Measurements from ENCODE around the gene MICAL3.
"Not testable (repeated sequence)": the region's sequence is repeated elsewhere in the genome, so short reads cannot be mapped to it uniquely, and the experiment has no call there.

Gene MICAL3

GRCh38 chr22:17878941-17879340 is 145.4 kb downstream of the MICAL3 start:
- no peak for DNase-seq

GRCh38 chr22:17878186-17878694 is 146.1 kb downstream of the MICAL3 start:
- no peak for DNase-seq

- not testable (repeated sequence) for DNase-seq
Observed at GRCh38 chr22:17876878-17877855, 147.2 kb downstream of the MICAL3 start.

GRCh38 chr22:17876306-17876831 is 148.0 kb downstream of the MICAL3 start:
- DNase-seq = no peak

DNA sequence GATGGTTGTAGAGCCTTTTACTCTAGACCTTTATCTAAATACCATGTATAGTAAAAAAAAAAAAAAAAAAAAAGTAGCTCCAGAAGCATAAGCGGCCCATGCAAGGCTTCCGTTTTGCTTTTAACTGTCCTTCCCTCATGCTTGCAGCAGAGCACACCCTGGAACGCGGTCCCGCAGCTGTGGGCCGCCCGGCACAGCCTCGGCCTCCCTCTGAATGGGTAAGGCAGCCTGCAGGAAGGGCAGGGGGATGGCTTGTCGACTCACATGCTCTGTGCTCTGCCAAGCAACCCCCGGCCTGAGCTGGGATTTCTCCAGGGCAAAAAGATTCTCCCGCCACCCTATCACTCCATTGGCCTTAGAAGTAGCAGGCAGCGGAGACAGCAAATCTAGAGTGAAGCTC is 148.7 kb downstream of the MICAL3 start:
- no peak for DNase-seq

DNA sequence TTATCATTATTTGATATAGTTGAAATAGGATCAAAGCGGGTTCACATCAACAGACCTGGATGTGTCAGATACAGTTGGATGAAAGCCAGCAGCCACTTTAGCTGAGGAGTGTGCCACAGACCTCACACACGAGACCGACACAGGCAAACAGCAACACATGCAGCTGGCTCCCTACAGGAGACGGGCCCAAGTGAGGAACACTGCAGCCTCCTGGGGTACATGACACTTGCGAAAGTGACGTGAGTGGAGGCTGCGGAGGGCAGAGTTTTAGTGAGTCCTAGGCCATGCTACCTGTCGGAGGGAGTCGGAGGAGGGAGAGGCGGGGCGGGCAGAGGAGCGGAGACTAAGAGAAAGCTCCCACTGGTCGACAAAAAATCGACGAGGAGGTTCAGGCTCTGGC is 149.2 kb downstream of the MICAL3 start:
- no peak for DNase-seq

DNA sequence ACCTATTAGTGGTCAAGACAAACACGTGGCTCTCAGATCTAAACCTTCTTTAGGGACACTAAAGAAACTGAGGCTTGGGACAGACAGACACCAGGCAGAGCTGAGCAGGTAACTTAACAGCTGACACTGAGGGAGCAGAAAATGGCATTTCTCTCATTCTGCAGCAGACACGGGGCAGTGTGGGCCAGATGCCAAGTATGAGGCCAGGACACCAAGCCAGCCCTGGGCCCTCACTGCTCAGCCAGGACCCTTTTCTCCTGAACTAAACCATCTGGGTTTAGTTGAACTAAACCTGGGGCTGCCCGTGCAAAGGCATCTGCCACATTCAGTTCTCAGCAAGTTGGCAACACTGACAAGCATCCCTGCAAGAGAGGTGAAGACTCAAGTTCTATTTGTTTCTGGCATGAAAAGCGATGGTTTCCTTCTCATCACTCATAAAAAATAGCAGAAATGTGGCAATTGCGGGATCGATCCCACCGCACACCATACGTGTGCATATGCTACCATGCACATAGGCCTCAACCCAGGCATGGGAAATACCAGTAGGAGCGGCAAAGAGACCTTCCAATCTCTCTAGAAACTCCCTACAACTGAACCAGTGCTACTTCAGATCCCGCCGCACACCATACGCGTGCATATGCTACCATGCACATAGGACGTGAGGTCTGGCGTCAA is 150.0 kb downstream of the MICAL3 start:
- DNase-seq = no peak

DNA sequence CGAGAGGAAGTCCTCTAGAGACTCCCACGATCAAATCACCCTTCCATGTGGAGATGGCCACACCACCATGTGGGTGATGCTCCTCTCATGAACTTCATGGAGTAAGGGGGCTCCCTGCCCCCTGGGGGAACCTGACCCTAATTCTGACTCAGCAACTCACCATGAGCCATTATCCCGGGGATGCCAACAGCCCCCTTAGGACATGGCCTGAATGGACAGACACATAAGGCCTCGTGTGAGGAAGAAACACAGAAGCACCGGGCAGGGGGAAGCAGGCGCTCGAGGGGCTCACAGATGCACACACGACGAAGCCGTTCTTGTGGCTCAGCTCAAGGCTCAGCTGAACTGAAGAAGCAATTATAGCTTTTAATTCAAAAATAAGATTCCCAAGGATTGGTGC is 150.6 kb downstream of the MICAL3 start:
- no peak for DNase-seq

DNA sequence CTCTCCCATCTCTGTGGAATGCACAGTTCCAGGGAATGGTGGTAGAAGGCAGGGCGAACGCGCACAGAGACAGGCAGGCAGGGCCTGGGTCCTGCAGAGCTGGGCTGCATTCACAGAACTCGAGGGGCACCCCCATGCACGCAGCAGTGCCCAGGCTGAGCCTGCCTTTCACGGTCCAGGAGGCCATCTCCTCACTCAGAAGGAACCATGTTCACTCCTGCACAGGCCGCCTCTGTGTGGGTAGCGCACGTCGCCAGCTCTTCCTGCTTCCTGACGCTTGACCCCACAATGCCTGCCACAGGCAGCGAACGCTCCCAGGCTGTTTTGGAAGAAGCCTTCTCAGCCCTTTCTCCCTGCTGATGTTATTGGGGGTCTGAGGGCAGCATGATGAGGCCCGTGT is 151.2 kb downstream of the MICAL3 start:
- DNase-seq = no peak

DNA sequence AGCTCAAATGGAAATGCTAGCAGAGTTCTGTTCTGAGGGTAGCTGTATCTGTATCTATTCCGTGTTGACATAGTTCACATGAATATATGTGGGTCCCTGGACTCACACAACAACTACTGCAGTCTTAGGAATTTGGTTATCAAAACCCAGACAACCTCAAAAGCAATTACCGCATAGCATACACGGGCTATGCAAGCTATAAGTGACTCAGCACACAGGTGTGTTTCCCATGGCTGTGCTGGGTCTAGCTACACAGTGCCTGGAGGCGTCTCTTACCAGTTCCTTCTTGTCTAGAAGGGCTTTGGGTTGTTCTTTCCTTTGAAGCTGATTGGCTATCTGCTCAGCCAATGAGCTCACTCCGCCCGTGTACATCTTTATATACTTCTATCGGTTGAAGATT is 151.9 kb downstream of the MICAL3 start:
- DNase-seq = no peak

- no peak for DNase-seq
Observed at GRCh38 chr22:17871726-17872458, 152.5 kb downstream of the MICAL3 start.

- no peak for DNase-seq
Observed at GRCh38 chr22:17870407-17870806, 154.0 kb downstream of the MICAL3 start.

GRCh38 chr22:17869285-17870096 is 154.9 kb downstream of the MICAL3 start:
- no peak for DNase-seq

DNA sequence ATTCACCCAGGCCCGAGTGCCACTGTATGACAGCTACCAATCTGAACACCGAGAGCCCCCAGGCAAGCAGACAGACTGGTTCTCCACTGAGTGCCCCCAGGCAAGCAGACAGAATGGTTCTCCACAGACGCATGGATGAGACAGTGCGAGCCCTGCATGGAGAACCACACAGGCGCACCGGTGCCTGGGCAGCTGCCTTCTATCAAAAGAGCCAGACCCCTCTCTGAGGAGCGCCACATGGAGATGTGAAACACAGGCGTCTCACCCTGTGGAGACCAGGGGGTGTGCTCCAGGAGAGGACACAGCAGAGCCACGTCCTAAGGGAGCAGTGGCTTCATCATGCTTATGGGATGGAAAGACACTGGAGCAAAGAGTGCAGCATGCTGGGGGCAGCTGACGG is 155.6 kb downstream of the MICAL3 start:
- DNase-seq = no peak

DNA sequence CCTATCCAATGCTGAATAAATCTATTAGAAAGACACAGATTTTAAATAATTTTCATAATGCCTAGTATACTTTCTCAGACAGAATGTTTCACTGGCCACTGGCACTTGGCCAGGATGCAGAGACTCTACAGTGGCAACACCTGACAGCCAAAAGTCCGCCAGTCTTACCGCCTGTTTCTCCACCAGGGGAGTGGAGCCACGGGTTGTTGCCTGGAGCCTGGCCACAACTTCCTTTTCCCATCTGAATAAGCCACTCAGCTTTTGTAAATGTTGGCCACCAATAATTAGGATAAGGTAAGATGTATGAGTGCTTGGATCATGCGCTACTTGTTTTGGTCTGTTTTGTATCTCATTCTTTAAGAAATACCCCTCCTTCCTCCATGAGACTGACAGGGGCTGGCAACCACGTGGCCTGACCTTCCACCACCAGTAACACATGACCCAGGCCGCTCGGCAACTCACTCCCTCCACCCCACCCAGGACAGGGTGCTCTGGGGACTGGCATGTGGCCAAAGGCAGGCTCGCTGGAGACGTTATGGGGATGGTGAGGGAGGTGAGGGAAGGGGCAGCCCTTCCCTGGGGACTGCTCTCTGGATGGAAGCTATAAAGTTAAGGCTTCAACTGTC is 157.1 kb downstream of the MICAL3 start:
- DNase-seq = no peak

DNA sequence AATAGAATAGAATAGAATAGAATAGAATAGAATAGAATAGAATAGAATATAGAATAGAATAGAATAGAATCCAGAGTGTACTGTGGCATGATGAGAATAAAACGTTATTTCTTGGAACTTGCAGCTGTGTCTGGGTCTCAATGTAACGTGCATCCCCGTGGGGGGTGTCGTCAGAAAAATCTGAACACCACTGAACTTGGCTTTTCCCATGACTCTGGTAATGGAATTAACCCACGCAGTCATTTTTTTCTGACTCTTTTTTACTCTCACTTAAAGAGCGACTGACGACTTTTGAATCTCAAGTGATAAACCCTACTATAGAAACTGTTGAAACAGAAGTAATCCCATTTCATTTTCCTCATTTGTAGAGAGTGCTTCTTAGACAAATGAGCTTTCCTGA is 157.7 kb downstream of the MICAL3 start:
- no peak for DNase-seq

GRCh38 chr22:17866127-17866526 is 158.2 kb downstream of the MICAL3 start:
- DNase-seq = no peak

GRCh38 chr22:17865183-17866055 is 158.9 kb downstream of the MICAL3 start:
- DNase-seq = no peak

GRCh38 chr22:17864398-17865182 is 159.8 kb downstream of the MICAL3 start:
- DNase-seq = no peak

All from CD4-positive, alpha-beta T cell treated with Interleukin-1 beta for 1 hour (primary cell).